Measurements from ENCODE around the gene ZNF710.
"Not testable (repeated sequence)": the region's sequence is repeated elsewhere in the genome, so short reads cannot be mapped to it uniquely, and the experiment has no call there.

Gene ZNF710

GRCh38 chr15:90108038-90108437, 106.9 kb downstream of the ZNF710 start:
- not testable (repeated sequence) for DNase-seq

- not testable (repeated sequence) for DNase-seq
Measured at GRCh38 chr15:90109163-90109751, 108.1 kb downstream of the ZNF710 start.

GRCh38 chr15:90113166-90113565, 112.0 kb downstream of the ZNF710 start:
- DNase-seq: no peak

GRCh38 chr15:90114451-90114901, 113.4 kb downstream of the ZNF710 start:
- no peak for DNase-seq

GRCh38 chr15:90115783-90116182, 114.7 kb downstream of the ZNF710 start:
- no peak for DNase-seq

- no peak for DNase-seq
Measured at GRCh38 chr15:90119367-90119766, 118.2 kb downstream of the ZNF710 start.

- DNase-seq: no peak
Measured at GRCh38 chr15:90121086-90121485, 120.0 kb downstream of the ZNF710 start.

GRCh38 chr15:90124507-90124906, 123.4 kb downstream of the ZNF710 start:
- DNase-seq: no peak

- no peak for DNase-seq
Measured at GRCh38 chr15:90126022-90126421, 124.9 kb downstream of the ZNF710 start.

- DNase-seq: no peak
Measured at GRCh38 chr15:90126596-90127435, 125.7 kb downstream of the ZNF710 start.

GRCh38 chr15:90130291-90130690, 129.2 kb downstream of the ZNF710 start:
- no peak for DNase-seq

All from CD4-positive, alpha-beta T cell treated with Interleukin-17A for 4 hours (primary cell).